EL (cell line): ENCODE results near the gene MBD5.
"Not testable (repeated sequence)": the region's sequence is repeated elsewhere in the genome, so short reads cannot be mapped to it uniquely, and the experiment has no call there.

Source experiments
- DNase-seq: peaks from one replicate; pipeline ENCODE4 v3.0.0-alpha.2; 2016

The MBD5 gene

GRCh38 chr2:148527488-148528340 lies 506.8 kb downstream of the MBD5 start:
- DNase-seq: peak; percentile 17

- DNase-seq: no peak
Measured at GRCh38 chr2:148528356-148529064, 507.6 kb downstream of the MBD5 start.

- no peak for DNase-seq
Measured at GRCh38 chr2:148529745-148530144, 508.9 kb downstream of the MBD5 start.

GRCh38 chr2:148530350-148530749 lies 509.5 kb downstream of the MBD5 start:
- no peak for DNase-seq

GRCh38 chr2:148531235-148531634 lies 510.3 kb downstream of the MBD5 start:
- no peak for DNase-seq

- DNase-seq: no peak
Measured at GRCh38 chr2:148531669-148532428, 511.0 kb downstream of the MBD5 start.

GRCh38 chr2:148533004-148533403 lies 512.1 kb downstream of the MBD5 start:
- DNase-seq: no peak

- DNase-seq: no peak
Measured at GRCh38 chr2:148533685-148534084, 512.8 kb downstream of the MBD5 start.

- no peak for DNase-seq
Measured at GRCh38 chr2:148534416-148535204, 513.7 kb downstream of the MBD5 start.

GRCh38 chr2:148538375-148538774 lies 517.5 kb downstream of the MBD5 start:
- no peak for DNase-seq

GRCh38 chr2:148540022-148540421 lies 519.1 kb downstream of the MBD5 start:
- DNase-seq: no peak

- DNase-seq: no peak
Measured at GRCh38 chr2:148541792-148542191, 520.9 kb downstream of the MBD5 start.

GRCh38 chr2:148542614-148543013 lies 521.7 kb downstream of the MBD5 start:
- no peak for DNase-seq

GRCh38 chr2:148543088-148543540 lies 522.2 kb downstream of the MBD5 start:
- not testable (repeated sequence) for DNase-seq

- no peak for DNase-seq
Measured at GRCh38 chr2:148545390-148546256, 524.7 kb downstream of the MBD5 start.

- DNase-seq: peak; percentile 22
Measured at GRCh38 chr2:148546270-148546669, 525.4 kb downstream of the MBD5 start.

- no peak for DNase-seq
Measured at GRCh38 chr2:148548716-148549400, 528.0 kb downstream of the MBD5 start.

- DNase-seq: peak; percentile 14
Measured at GRCh38 chr2:148552675-148553331, 531.9 kb downstream of the MBD5 start.

GRCh38 chr2:148553332-148553887 lies 532.5 kb downstream of the MBD5 start:
- no peak for DNase-seq
